Activated naive CD4-positive, alpha-beta T cell treated with anti-CD3 and anti-CD28 coated beads for 36 hours (primary cell): ENCODE data around the gene RPL37A. TPM values are rescaled to one million over a fixed set of nuclear protein-coding genes. Genes with fewer than 3 reads are reported as not detected.

Experiments
- CTCF ChIA-PET: fragments of 350-600 bp; sonication (Branson Sonifier 250); formaldehyde crosslinking; loops from one replicate; lab custom pipeline; 2021; ENCODE audit warnings: antibody characterized with exemption; lab: Charles Lee
- DNase-seq: peaks from one replicate; pipeline ENCODE4 v3.0.0-alpha.2; 2020
- H3K27ac Mint-ChIP-seq: one replicate; pipeline ENCODE4 v1.8.0; 2021; ENCODE audit warnings: mild to moderate bottlenecking, mixed read lengths
- H3K27me3 Mint-ChIP-seq: one replicate; pipeline ENCODE4 v1.8.0; 2021; ENCODE audit warnings: low read depth, mixed read lengths
- H3K36me3 Mint-ChIP-seq: one replicate; pipeline ENCODE4 v1.8.0; 2021; ENCODE audit warnings: low read depth, mixed read lengths
- H3K4me1 Mint-ChIP-seq: one replicate; pipeline ENCODE4 v1.8.0; 2021; ENCODE audit warnings: low read depth, mixed read lengths
- H3K4me3 Mint-ChIP-seq: one replicate; pipeline ENCODE4 v1.8.0; 2021; ENCODE audit warnings: mild to moderate bottlenecking, moderate library complexity, mixed read lengths
- H3K9me3 Mint-ChIP-seq: one replicate; pipeline ENCODE4 v1.8.0; 2021; ENCODE audit warnings: mixed read lengths
- intact Hi-C: fragments of 100-400 bp; cut with micrococcal nuclease; formaldehyde crosslinking; loops from one replicate; pipeline ENCODE4 v1.15.1; 2023
- total RNA-seq, 2 experiments: library from RNA; stranded (reverse); gene quantifications; one replicate each; pipeline ENCODE4 v1.2.3, GENCODE V29; 2021

Gene RPL37A
- total RNA-seq, 2 experiments from 2014 or later, result 4,869 to 4,871 TPM

DNA sequence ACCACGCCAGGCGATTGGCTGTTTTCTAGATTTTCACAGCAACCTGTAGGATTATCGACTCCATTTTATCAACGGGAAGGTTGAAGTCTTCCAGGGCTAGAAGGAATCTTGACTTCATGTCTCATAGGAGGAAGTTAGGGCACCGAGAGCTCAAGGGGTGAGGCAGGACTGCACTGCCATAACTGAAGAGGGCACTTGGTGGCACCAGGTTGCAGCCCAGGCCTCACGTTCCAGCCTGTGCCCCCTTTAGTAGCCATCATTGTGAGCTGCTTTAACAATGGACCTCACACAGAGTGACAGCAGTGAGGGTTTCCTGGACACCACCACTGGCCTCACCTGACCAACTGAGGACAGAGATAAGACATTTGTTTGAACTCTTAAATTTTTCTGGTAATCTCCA is 22.9 kb upstream of the RPL37A start:
- peaks cover 23% of the 10 kb centered on the region for H3K4me1 Mint-ChIP-seq
- intact Hi-C loops, result loop anchor here (1.0 to 5.0 kb wide), 5 partner anchors 63 to 367 kb away; partner anchors contain the start of genes SMARCAL1 and XRCC5
- CTCF ChIA-PET, result no interaction called here
- no peaks in the 10 kb centered on the region for H3K27me3 Mint-ChIP-seq
- no peaks in the 10 kb centered on the region for H3K9me3 Mint-ChIP-seq
- no peak for DNase-seq
- H3K4me3 Mint-ChIP-seq, result no peak overlapping the region
- H3K27ac Mint-ChIP-seq, result no peak overlapping the region
- peaks cover 16% of the 10 kb centered on the region for H3K36me3 Mint-ChIP-seq

DNA sequence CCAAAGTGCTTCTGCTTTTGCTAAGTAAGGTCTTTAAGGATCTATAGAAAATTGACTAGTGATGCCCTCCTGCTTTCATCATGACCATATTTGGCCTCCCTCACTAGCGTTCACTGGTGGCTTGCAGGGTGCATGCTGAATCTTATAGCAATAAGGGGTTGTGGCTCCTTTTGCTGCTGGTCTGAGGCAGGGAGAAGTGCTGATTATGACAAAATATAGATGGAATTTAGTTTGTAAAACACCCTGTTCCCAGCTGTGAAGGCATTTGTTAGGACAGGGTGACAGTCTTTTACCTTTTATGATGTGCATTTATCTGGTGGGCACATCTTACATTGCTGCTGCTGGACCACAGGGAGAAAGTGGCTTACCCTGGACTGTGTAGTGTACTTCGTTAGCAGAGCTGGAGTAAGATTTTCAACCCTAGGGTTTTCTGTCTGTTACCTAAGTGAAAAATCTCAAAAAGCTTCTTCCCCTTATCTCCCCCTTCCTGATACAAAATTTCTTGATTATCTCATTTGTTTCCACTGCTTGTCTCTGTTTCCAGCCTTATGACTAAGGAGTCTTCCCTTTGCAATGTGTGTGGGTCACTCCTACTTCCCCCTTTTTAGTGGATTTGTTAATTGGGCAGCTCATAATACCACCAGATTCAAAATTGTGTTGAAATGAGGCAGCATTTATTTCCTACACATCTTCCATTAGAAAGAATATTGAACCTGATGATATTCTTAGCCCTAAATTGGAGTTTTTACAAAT is 21.2 kb upstream of the RPL37A start:
- Mint-ChIP-seq H3K27ac (no peak overlapping the region), H3K36me3 (peaks cover 17% of the 10 kb centered on the region), H3K9me3 (no peaks in the 10 kb centered on the region), H3K4me3 (no peak overlapping the region), H3K4me1 (peaks cover 23% of the 10 kb centered on the region), H3K27me3 (no peaks in the 10 kb centered on the region)
- CTCF ChIA-PET, result interaction anchor here (1.0 kb wide), 1 partner anchor 42 kb away, joined by 4 read pairs; no protein-coding TSS in a partner anchor
- intact Hi-C loops, result loop anchor here (1.0 to 5.0 kb wide), 4 partner anchors 21 to 270 kb away; partner anchors contain the start of gene RPL37A
- no peak for DNase-seq

DNA sequence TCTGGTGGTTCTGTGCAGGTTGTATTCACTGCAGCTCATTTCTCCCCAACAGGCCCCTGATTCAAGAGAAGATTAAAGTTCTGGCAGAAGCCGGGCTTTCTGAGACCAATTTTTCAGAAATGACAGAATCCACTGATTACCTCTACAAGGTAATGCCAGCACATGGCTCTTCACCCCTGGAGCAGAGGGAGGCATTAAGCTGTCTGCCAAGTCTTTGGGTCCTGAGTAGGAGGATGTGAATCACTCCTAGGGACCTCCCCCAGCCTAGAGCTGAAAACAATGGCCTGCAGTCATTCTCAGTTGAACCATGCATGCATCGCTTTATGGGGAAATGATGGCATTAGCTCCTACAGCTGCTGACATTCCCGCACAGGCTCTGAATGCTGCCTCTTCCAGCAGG is 20.5 kb upstream of the RPL37A start:
- Mint-ChIP-seq H3K36me3 (peaks cover 17% of the 10 kb centered on the region), H3K4me1 (peaks cover 23% of the 10 kb centered on the region), H3K27ac (no peak overlapping the region), H3K27me3 (no peaks in the 10 kb centered on the region), H3K9me3 (no peaks in the 10 kb centered on the region), H3K4me3 (no peak overlapping the region)
- DNase-seq, result peak; percentile 68
- CTCF ChIA-PET, result interaction anchor here (0.6 to 1.0 kb wide), 2 partner anchors 42 to 71 kb away, joined by 3 to 4 read pairs; no protein-coding TSS in a partner anchor
- intact Hi-C loops, result loop anchor here (1.0 to 5.0 kb wide), 4 partner anchors 20 to 271 kb away; partner anchors contain the start of gene RPL37A

DNA sequence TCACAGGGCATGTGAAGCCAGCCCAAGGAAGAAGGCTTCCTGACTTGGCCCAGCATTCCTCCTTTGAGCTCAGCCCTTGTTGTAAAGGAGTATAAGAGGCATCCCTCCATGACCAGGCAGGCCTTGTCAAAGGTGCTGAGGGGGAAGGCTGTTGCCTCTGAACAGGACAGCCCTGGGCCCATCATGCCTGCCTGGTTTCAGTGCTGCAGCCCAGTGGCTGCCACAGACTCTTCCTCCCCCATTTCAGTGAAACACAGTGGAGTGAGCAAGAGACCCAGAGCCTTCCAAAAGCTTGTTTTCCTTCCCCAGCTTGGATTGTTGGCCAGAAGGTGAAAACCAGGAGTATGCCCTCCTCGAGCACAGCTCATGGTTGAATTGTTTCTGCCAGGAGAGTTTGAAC is 19.9 kb upstream of the RPL37A start:
- intact Hi-C loops, result loop anchor here (1.0 to 5.0 kb wide), 4 partner anchors 20 to 271 kb away; partner anchors contain the start of gene RPL37A
- Mint-ChIP-seq H3K4me1 (peaks cover 23% of the 10 kb centered on the region), H3K27me3 (no peaks in the 10 kb centered on the region), H3K4me3 (no peak overlapping the region), H3K9me3 (no peaks in the 10 kb centered on the region), H3K27ac (no peak overlapping the region), H3K36me3 (peaks cover 17% of the 10 kb centered on the region)
- CTCF ChIA-PET, result interaction anchor here (0.6 kb wide), 1 partner anchor 72 kb away, joined by 3 read pairs; no protein-coding TSS in a partner anchor
- DNase-seq, result no peak

DNA sequence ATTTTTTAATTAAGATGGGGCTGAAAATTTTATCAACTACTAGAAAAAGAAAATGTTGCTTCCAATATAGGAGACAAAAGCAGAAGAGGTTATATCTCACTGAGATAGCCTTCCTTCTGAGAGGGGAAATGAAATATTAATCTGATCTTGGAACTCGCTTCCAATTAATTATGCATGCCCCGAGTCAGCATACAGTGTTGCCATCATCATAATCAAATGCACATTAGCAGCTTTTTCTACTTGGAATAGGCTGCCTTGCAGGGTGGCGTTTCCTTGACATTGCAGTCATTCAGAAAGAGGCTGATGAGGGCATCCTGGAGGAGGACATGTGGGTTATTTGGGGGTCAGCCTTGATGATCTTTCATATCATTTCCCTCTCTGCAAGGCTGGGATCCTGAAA is 18.4 kb upstream of the RPL37A start:
- H3K4me3 Mint-ChIP-seq, result no peak overlapping the region
- CTCF ChIA-PET, result interaction anchor here (0.6 kb wide), 1 partner anchor 419 kb away, joined by 3 read pairs; no protein-coding TSS in a partner anchor
- no peaks in the 10 kb centered on the region for H3K27me3 Mint-ChIP-seq
- DNase-seq, result no peak
- intact Hi-C loops, result no loop called here
- H3K36me3 Mint-ChIP-seq, result peaks cover 17% of the 10 kb centered on the region
- peaks cover 17% of the 10 kb centered on the region for H3K4me1 Mint-ChIP-seq
- no peak overlapping the region for H3K27ac Mint-ChIP-seq
- no peaks in the 10 kb centered on the region for H3K9me3 Mint-ChIP-seq

DNA sequence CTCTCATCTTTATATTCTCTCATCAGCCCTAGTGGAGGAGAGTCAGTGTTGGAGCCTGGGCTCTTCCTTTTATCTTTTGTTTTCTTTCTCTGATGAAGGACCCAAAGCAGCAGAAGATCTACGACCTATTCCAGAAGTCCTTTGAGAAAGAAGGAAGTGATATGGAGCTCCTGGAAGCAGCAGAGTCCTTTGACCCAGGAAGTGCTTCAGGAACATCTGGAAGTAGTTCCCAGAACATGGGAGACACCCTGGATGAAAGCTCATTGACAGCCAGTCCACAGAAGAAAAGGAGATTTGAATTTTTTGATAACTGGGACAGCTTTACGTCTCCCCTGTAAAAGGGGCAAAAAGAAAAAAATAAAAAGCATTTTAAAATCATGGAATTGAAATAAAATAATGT is 16.0 kb upstream of the RPL37A start:
- H3K9me3 Mint-ChIP-seq, result no peaks in the 10 kb centered on the region
- CTCF ChIA-PET, result interaction anchor here (0.8 to 1.2 kb wide), 2 partner anchors 167 to 184 kb away, joined by 3 read pairs; no protein-coding TSS in a partner anchor
- no peak for DNase-seq
- H3K4me1 Mint-ChIP-seq, result peaks cover 10% of the 10 kb centered on the region
- peaks cover 10% of the 10 kb centered on the region for H3K36me3 Mint-ChIP-seq
- intact Hi-C loops, result no loop called here
- no peaks in the 10 kb centered on the region for H3K27me3 Mint-ChIP-seq
- no peak overlapping the region for H3K27ac Mint-ChIP-seq
- no peak overlapping the region for H3K4me3 Mint-ChIP-seq

DNA sequence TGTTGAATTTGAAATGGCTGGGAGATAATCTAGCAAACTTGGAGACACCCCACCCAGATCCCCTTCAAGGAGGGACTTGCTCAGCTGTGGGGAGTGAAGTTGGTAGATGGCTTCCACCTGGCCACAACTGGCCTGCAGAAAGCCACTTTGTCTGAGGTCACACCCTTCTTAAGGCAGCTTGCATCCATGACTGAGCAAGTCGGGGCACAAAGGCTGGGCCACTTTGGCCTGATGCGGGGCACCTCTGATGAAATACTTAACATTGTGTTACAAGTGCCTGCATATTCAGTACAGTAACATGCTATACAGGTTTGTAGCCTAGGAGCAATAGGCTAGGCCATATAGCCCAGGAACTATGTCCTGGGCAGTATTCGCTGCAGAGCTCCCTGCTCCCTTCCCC is 13.4 kb upstream of the RPL37A start:
- Mint-ChIP-seq H3K4me3 (no peak overlapping the region), H3K27me3 (no peaks in the 10 kb centered on the region), H3K27ac (no peak overlapping the region), H3K36me3 (peaks cover 5% of the 10 kb centered on the region), H3K4me1 (no peaks in the 10 kb centered on the region), H3K9me3 (no peaks in the 10 kb centered on the region)
- DNase-seq, result no peak
- CTCF ChIA-PET, result no interaction called here
- intact Hi-C loops, result no loop called here

DNA sequence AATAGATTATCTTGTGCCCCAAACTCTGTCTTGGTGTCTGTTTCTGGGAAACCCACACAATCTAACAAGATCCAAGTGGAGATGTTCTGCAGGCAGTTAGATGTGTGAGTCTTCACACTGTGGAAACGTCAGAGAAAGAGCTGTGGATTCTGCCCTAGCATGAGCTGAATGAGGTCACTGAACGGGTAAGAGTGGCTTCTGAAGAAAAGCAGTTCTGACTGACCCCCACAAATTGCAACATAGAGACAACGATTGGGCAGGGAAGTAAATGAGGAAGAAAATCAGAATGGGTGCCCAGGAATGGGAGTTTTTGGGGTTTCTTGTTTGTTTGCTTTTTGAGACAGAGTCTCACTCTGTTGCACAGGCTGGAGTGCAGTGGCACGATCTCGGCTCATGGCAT is 12.9 kb upstream of the RPL37A start:
- Mint-ChIP-seq H3K27me3 (no peaks in the 10 kb centered on the region), H3K9me3 (no peaks in the 10 kb centered on the region), H3K4me3 (no peak overlapping the region), H3K27ac (no peak overlapping the region), H3K36me3 (peaks cover 2% of the 10 kb centered on the region), H3K4me1 (no peaks in the 10 kb centered on the region)
- CTCF ChIA-PET, result no interaction called here
- intact Hi-C loops, result no loop called here
- DNase-seq, result no peak

DNA sequence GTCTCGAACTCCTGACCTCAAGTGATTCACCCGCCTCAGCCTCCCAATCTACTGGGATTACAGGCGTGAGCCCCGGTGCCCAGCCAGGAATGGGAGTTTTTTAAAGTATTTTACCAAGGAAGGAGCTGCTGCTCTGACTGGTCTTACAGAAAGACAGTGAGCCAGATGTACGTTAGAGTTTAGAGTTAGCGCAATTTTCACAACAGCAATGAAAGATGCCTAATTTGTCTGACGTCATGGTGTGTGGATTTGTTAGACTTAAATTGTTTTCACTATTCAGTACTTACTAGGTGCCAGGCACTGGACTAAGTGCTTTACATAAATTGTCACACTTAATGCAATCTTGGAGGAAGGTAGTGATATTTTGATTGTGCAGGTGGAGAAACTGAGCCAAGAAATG is 12.4 kb upstream of the RPL37A start:
- H3K4me1 Mint-ChIP-seq, result no peaks in the 10 kb centered on the region
- no peak for DNase-seq
- CTCF ChIA-PET, result no interaction called here
- H3K4me3 Mint-ChIP-seq, result no peak overlapping the region
- H3K27me3 Mint-ChIP-seq, result no peaks in the 10 kb centered on the region
- H3K36me3 Mint-ChIP-seq, result no peaks in the 10 kb centered on the region
- H3K9me3 Mint-ChIP-seq, result no peaks in the 10 kb centered on the region
- intact Hi-C loops, result no loop called here
- no peak overlapping the region for H3K27ac Mint-ChIP-seq

DNA sequence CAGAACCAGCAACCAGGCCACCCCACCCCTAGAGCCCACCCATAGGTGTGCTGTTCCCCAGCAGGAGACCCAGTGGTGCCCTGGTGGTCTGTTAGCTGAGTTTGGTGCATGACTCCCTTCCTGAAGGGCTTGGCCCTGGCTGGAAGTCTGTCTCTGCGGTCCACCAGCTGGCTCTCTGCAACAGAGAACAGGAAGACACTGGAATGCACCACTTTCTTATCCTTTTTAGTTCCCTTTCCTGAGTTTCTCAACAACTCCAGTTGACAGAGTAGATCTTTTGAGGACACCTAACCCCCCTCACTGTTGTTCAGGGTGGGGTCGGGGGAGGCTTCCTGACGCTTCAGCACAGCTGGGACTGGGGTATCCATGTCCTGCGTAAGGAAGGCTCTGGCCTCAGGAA is 11.9 kb upstream of the RPL37A start:
- Mint-ChIP-seq H3K4me1 (no peaks in the 10 kb centered on the region), H3K9me3 (no peaks in the 10 kb centered on the region), H3K4me3 (no peak overlapping the region), H3K27me3 (no peaks in the 10 kb centered on the region), H3K27ac (no peak overlapping the region), H3K36me3 (no peaks in the 10 kb centered on the region)
- DNase-seq, result no peak
- intact Hi-C loops, result no loop called here
- CTCF ChIA-PET, result no interaction called here

DNA sequence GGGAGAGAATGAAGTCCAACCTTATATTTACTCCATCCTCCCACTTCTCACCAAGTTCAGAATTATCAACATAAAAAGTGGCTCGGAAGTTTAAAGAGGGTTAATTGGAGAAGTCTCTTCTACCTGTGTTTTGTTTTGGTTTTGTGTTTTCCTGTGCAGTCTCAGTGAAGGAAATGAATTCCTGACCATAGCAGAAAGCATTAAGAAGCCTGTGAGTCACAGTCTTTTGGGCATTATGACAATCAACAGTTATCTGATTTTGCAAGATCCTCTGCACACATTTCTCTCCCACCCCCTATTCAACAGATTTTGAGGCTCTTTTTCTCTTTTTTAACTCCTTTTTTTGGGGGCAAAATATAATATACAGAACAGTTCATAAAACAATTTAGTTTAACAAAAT is 8.6 kb upstream of the RPL37A start:
- no peak overlapping the region for H3K4me3 Mint-ChIP-seq
- intact Hi-C loops, result no loop called here
- DNase-seq, result no peak
- H3K27ac Mint-ChIP-seq, result no peak overlapping the region
- CTCF ChIA-PET, result no interaction called here
- no peaks in the 10 kb centered on the region for H3K36me3 Mint-ChIP-seq
- H3K4me1 Mint-ChIP-seq, result no peaks in the 10 kb centered on the region
- no peaks in the 10 kb centered on the region for H3K27me3 Mint-ChIP-seq
- no peaks in the 10 kb centered on the region for H3K9me3 Mint-ChIP-seq

DNA sequence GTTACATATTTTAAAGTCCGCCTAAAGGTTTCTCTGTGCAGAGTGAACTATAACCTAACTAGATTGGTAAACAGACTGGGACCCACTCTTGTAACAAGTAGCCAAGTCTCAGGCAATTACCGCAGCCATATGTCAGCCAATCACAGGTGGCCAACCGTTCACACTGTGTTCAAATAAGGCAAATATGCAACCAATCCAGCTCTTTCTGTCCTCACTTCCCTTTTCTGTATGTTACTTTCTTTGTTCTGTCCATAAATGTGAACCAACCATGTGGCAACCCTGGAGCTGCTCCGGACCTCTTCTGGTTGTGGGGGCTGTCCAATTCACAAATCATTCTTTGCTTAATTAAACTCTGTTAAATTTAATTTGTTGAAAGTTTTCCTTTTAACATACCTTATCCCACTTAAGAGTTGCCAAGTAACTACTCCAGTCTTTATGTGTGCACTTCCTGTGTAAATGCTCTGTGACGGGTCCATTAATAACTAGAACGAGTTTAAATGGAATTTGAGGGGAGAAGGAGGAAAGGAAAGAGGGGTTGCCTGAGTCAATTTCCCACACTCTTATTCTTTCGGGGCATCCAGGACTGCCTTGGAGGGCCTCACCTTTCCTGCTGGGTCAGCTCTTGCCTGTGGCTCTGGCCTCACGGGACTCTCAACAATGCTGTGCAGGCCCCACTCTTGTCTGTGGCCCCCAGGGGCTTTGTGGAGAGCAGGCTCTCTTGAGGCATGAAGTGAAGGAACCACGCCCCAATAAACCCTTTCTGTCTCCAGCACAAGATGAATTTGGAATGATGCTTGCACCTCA is 6.6 kb upstream of the RPL37A start:
- no peak for DNase-seq
- no peaks in the 10 kb centered on the region for H3K9me3 Mint-ChIP-seq
- H3K27me3 Mint-ChIP-seq, result no peaks in the 10 kb centered on the region
- intact Hi-C loops, result no loop called here
- no peak overlapping the region for H3K4me3 Mint-ChIP-seq
- peaks cover 5% of the 10 kb centered on the region for H3K4me1 Mint-ChIP-seq
- no peaks in the 10 kb centered on the region for H3K36me3 Mint-ChIP-seq
- CTCF ChIA-PET, result interaction anchor here (0.6 kb wide), 1 partner anchor 174 kb away, joined by 3 read pairs; no protein-coding TSS in a partner anchor
- H3K27ac Mint-ChIP-seq, result no peak overlapping the region
